Smooth muscle cell (in vitro differentiated cells): ENCODE data around the gene NOX3. TPM values are rescaled to one million over a fixed set of nuclear protein-coding genes. Genes with fewer than 3 reads are reported as not detected.

Source experiments
- DNase-seq: peaks from one replicate; lab custom pipeline; 2025; ENCODE audit not compliant: unreplicated experiment; lab: John Stamatoyannopoulos, UW
- H2AFZ ChIP-seq: fragments of 200-600 bp; sonication (generic); 2 replicates; pipeline ENCODE4 v1.6.0; 2016; ENCODE audit warnings: antibody characterized with exemption, low read depth, mild to moderate bottlenecking
- H3F3A ChIP-seq: fragments of 200-600 bp; sonication (generic); 2 replicates; pipeline ENCODE4 v1.6.0; 2017; ENCODE audit warnings: antibody characterized with exemption, low read depth
- H3K27ac ChIP-seq: fragments of 200-600 bp; sonication (generic); 2 replicates; pipeline ENCODE4 v1.5.1; 2016; ENCODE audit warnings: low read depth, mild to moderate bottlenecking
- H3K27me3 ChIP-seq: fragments of 200-600 bp; sonication (generic); 2 replicates; pipeline ENCODE4 v1.6.1; 2016; ENCODE audit warnings: low read depth, mild to moderate bottlenecking
- H3K36me3 ChIP-seq: fragments of 200-600 bp; sonication (generic); 2 replicates; pipeline ENCODE4 v1.5.1; 2016; ENCODE audit warnings: low read depth
- H3K4me1 ChIP-seq: fragments of 200-600 bp; sonication (generic); 2 replicates; pipeline ENCODE4 v1.5.1; 2016; ENCODE audit warnings: low read depth
- H3K4me2 ChIP-seq: fragments of 200-600 bp; sonication (generic); 2 replicates; pipeline ENCODE4 v1.6.0; 2016; ENCODE audit warnings: mild to moderate bottlenecking
- H3K4me3 ChIP-seq: fragments of 200-600 bp; sonication (generic); 2 replicates; pipeline ENCODE4 v1.5.1; 2016; ENCODE audit warnings: mild to moderate bottlenecking
- H3K79me2 ChIP-seq: fragments of 200-600 bp; sonication (generic); 2 replicates; pipeline ENCODE4 v1.6.0; 2016; ENCODE audit warnings: low read depth, mild to moderate bottlenecking
- H3K9ac ChIP-seq: fragments of 200-600 bp; sonication (generic); 2 replicates; pipeline ENCODE4 v1.6.0; 2016; ENCODE audit warnings: low read depth
- H3K9me3 ChIP-seq: fragments of 200-600 bp; sonication (generic); replicated peaks from 2 replicates; pipeline ENCODE4 v1.5.1; 2016; ENCODE audit warnings: low read depth
- H4K20me1 ChIP-seq: fragments of 200-600 bp; sonication (generic); 2 replicates; pipeline ENCODE4 v1.6.0; 2016; ENCODE audit warnings: low read depth
- WGBS: methylation state at CpG from one replicate; pipeline ENCODE4 v1.1.7; 2016; ENCODE audit warnings: low lambda C conversion rate; 5-methylcytosine and 5-hydroxymethylcytosine counted together
- polyA plus RNA-seq: library from polyadenylated mRNA; unstranded; fragments of >200 nt; fragmentation: Nextera tagmentation; extraction: Ambion mirVana; gene quantifications from 2 replicates; pipeline ENCODE4 v1.2.1, GENCODE V29; 2016
- total RNA-seq: library from RNA; depleted of rRNA; stranded (reverse); fragments of >200 nt; gene quantifications from 2 replicates; pipeline ENCODE4 v1.2.3, GENCODE V29; 2014
- TF ChIP-seq, protein P1 (sequence below): fragments of 200-600 bp; sonication (generic); IDR thresholded peaks from 2 replicates; pipeline ENCODE4 v1.5.1; 2017; ENCODE audit warnings: borderline replicate concordance, mild to moderate bottlenecking, antibody characterized with exemption; ENCODE audit not compliant: insufficient read depth, poor library complexity, severe bottlenecking

The NOX3 gene
- total and polyA plus RNA-seq, 2 experiments from 2014 or later, result not detected

- no peaks in the 10 kb centered on the region for H3F3A ChIP-seq
- no peaks in the 10 kb centered on the region for H3K79me2 ChIP-seq
- WGBS, result 96% methylated on average over 1 of the region's 1 CpG
- no peak overlapping the region for H3K9ac ChIP-seq
- H2AFZ ChIP-seq, result no peak overlapping the region
- no peak overlapping the region for H3K27ac ChIP-seq
- no peaks in the 10 kb centered on the region for H3K4me1 ChIP-seq
- H3K27me3 ChIP-seq, result no peaks in the 10 kb centered on the region
- no peaks in the 10 kb centered on the region for H4K20me1 ChIP-seq
- no peak overlapping the region for H3K4me2 ChIP-seq
- no peaks in the 10 kb centered on the region for H3K9me3 ChIP-seq
- TF ChIP-seq, protein P1, sequence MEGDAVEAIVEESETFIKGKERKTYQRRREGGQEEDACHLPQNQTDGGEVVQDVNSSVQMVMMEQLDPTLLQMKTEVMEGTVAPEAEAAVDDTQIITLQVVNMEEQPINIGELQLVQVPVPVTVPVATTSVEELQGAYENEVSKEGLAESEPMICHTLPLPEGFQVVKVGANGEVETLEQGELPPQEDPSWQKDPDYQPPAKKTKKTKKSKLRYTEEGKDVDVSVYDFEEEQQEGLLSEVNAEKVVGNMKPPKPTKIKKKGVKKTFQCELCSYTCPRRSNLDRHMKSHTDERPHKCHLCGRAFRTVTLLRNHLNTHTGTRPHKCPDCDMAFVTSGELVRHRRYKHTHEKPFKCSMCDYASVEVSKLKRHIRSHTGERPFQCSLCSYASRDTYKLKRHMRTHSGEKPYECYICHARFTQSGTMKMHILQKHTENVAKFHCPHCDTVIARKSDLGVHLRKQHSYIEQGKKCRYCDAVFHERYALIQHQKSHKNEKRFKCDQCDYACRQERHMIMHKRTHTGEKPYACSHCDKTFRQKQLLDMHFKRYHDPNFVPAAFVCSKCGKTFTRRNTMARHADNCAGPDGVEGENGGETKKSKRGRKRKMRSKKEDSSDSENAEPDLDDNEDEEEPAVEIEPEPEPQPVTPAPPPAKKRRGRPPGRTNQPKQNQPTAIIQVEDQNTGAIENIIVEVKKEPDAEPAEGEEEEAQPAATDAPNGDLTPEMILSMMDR, result no peak
- no peak overlapping the region for H3K4me3 ChIP-seq
- DNase-seq, result no peak
- H3K36me3 ChIP-seq, result no peaks in the 10 kb centered on the region
Measured at GRCh38 chr6:155412335-155412734, 43.3 kb downstream of the NOX3 start.

- no peak for DNase-seq
- Histone ChIP-seq H3K79me2 (no peaks in the 10 kb centered on the region), H2AFZ (no peak overlapping the region), H3K27me3 (no peaks in the 10 kb centered on the region), H3K9me3 (no peaks in the 10 kb centered on the region), H3K9ac (no peak overlapping the region), H3K27ac (no peak overlapping the region), H4K20me1 (no peaks in the 10 kb centered on the region), H3F3A (no peaks in the 10 kb centered on the region), H3K36me3 (no peaks in the 10 kb centered on the region), H3K4me3 (no peak overlapping the region), H3K4me2 (no peak overlapping the region), H3K4me1 (no peaks in the 10 kb centered on the region)
- TF ChIP-seq, protein P1, result no peak
- 76% methylated on average over 10 of the region's 10 CpGs for WGBS
Measured at GRCh38 chr6:155411154-155412052, 44.2 kb downstream of the NOX3 start.

DNA sequence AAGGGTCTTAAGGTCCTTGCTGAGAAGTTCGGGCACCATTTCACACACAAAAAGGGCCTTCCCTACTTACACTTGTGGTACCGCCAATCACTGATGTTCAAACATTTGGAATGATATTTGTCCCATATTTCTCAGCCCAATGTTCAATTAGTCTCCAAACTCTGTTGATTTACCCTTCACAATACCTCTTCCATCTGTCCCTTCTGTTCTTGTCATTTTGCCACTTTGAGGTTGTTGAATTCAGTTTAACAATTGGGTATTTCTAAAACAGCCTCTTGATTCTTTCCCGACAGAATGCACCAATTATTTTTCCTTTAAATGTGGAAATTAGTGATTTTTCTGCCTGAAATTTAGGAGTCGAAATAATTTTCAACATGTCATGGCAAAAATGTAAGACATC lies 46.2 kb downstream of the NOX3 start:
- no peaks in the 10 kb centered on the region for H3F3A ChIP-seq
- H2AFZ ChIP-seq, result no peak overlapping the region
- TF ChIP-seq, protein P1, result no peak
- H4K20me1 ChIP-seq, result no peaks in the 10 kb centered on the region
- no peak for DNase-seq
- 88% methylated on average over 4 of the region's 4 CpGs for WGBS
- H3K79me2 ChIP-seq, result no peaks in the 10 kb centered on the region
- no peak overlapping the region for H3K4me2 ChIP-seq
- H3K27ac ChIP-seq, result no peak overlapping the region
- H3K9ac ChIP-seq, result no peak overlapping the region
- no peaks in the 10 kb centered on the region for H3K36me3 ChIP-seq
- no peaks in the 10 kb centered on the region for H3K4me1 ChIP-seq
- H3K27me3 ChIP-seq, result no peaks in the 10 kb centered on the region
- H3K4me3 ChIP-seq, result no peak overlapping the region
- H3K9me3 ChIP-seq, result no peaks in the 10 kb centered on the region
